Activated T-helper 17 cell treated with anti-CD3 and anti-CD28 coated beads, Interleukin-2, amount 50 U/mL, for 72 hours (primary cell): Measurements from ENCODE around the gene SLCO3A1. TPM values are rescaled to one million over a fixed set of nuclear protein-coding genes. Genes with fewer than 3 reads are reported as not detected.

Source experiments
- ATAC-seq: fragments of 150-1000 bp; cut with Tn5 transposase; replicated peaks from 2 replicates; pipeline ENCODE4 v1.10.0; 2021; ENCODE audit warnings: mild to moderate bottlenecking, moderate library complexity
- H3K27ac Mint-ChIP-seq: one replicate; pipeline ENCODE4 v1.8.0; 2022; ENCODE audit warnings: mixed read lengths
- H3K27me3 Mint-ChIP-seq: one replicate; pipeline ENCODE4 v1.8.0; 2022; ENCODE audit warnings: mixed read lengths
- H3K36me3 Mint-ChIP-seq: one replicate; pipeline ENCODE4 v1.8.0; 2022; ENCODE audit warnings: low read depth, mild to moderate bottlenecking, mixed read lengths
- H3K4me1 Mint-ChIP-seq: one replicate; pipeline ENCODE4 v1.8.0; 2022; ENCODE audit warnings: mixed read lengths
- H3K4me3 Mint-ChIP-seq: one replicate; pipeline ENCODE4 v1.8.0; 2022; ENCODE audit warnings: mild to moderate bottlenecking, mixed read lengths
- H3K9me3 Mint-ChIP-seq: one replicate; pipeline ENCODE4 v1.8.0; 2022; ENCODE audit warnings: mixed read lengths
- total RNA-seq, 2 donors: library from RNA; stranded (reverse); gene quantifications; one replicate each; pipeline ENCODE4 v1.2.3, GENCODE V29; 2022

The SLCO3A1 gene
- total RNA-seq, 2 donors from 2014 or later, result 7.0 to 11.0 TPM

DNA sequence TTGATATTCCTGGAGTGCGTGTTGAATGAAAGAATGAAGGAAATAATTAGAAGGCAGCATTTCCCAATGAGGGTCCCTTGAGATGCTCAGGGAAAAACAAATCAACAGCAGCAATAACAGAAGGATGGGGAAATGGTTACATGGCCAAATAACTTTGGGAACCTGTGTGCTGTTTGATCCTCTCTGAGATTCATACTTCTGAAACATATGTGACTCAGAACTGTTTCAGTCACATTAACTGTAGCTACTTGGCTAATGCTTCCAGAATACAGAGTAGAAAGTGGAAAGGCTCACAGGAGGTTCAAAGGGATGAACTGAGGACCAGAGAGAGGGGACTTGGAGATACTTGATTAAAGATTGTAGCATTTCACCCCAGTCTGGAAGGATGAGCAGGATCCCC is 258.2 kb downstream of the SLCO3A1 start:
- no peak for ATAC-seq
- no peaks in the 10 kb centered on the region for H3K9me3 Mint-ChIP-seq
- peaks cover 14% of the 10 kb centered on the region for H3K4me1 Mint-ChIP-seq
- H3K27me3 Mint-ChIP-seq, result no peaks in the 10 kb centered on the region
- H3K36me3 Mint-ChIP-seq, result peaks cover 11% of the 10 kb centered on the region
- no peak overlapping the region for H3K4me3 Mint-ChIP-seq
- peak overlapping the region; percentile 5 for H3K27ac Mint-ChIP-seq

DNA sequence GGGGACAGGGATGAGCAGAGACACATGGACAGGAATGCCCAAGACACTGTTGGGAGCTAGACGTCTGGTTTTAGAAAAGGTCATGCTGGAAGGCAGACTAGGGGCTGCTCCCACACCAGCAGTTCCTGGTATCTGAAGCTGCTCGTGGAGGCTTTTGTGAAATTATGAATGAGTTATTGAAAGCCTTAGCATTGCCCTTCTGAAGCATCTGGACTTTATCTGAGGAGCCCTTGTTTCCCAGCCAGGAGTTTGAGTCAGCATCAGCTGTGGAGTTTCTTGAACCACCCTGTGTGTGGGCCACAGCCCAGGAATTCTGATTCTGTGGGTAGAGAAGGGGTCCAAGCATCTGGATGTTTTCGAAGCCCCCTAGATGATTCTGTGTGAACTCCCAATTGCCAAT is 258.7 kb downstream of the SLCO3A1 start:
- Mint-ChIP-seq H3K36me3 (peaks cover 14% of the 10 kb centered on the region), H3K27ac (peak overlapping the region; percentile 5), H3K9me3 (no peaks in the 10 kb centered on the region), H3K27me3 (no peaks in the 10 kb centered on the region), H3K4me3 (no peak overlapping the region), H3K4me1 (peaks cover 14% of the 10 kb centered on the region)
- ATAC-seq, result no peak

DNA sequence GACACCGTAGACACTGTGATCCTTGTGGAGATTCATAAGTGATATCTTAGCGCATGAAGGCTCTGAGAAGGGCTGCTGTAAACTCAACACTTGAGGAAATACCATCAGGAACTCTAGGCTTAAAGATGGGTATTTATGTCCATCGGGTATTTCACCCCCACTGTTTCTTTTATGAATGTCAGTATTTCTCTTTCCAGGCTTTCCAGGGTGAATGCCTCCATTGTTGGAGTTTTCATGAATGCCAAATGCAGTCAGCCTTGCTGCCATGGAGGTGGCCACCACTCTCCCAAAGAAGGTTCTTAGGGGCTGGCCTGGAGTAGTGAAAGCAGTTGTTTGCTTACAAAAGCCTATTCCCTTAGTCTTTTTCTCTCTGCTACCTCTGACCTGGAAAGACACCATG is 259.2 kb downstream of the SLCO3A1 start:
- no peaks in the 10 kb centered on the region for H3K27me3 Mint-ChIP-seq
- H3K9me3 Mint-ChIP-seq, result no peaks in the 10 kb centered on the region
- no peak overlapping the region for H3K27ac Mint-ChIP-seq
- no peak for ATAC-seq
- H3K4me1 Mint-ChIP-seq, result peaks cover 14% of the 10 kb centered on the region
- H3K36me3 Mint-ChIP-seq, result peaks cover 19% of the 10 kb centered on the region
- no peak overlapping the region for H3K4me3 Mint-ChIP-seq

DNA sequence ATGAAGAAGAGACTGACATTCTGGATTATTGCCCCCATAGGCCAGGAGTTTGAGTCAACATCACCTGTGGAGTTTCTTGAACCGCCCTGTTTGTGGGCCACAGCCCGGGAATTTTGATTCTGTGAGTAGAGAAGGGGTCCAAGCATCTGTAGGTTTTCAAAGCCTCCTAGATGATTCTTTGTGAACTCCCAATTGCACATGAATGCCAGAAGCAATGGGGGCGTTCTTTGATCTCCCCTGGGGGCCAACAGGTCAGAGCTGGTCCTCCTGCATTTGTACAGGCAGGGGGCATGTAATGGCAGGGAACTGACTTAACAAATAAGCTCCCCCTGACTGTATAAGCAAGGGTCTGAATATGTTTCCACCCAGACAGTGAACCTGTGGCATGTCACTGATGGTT is 260.3 kb downstream of the SLCO3A1 start:
- H3K36me3 Mint-ChIP-seq, result peaks cover 19% of the 10 kb centered on the region
- peaks cover 7% of the 10 kb centered on the region for H3K4me1 Mint-ChIP-seq
- no peak for ATAC-seq
- H3K27ac Mint-ChIP-seq, result no peak overlapping the region
- no peaks in the 10 kb centered on the region for H3K9me3 Mint-ChIP-seq
- H3K27me3 Mint-ChIP-seq, result no peaks in the 10 kb centered on the region
- no peak overlapping the region for H3K4me3 Mint-ChIP-seq

DNA sequence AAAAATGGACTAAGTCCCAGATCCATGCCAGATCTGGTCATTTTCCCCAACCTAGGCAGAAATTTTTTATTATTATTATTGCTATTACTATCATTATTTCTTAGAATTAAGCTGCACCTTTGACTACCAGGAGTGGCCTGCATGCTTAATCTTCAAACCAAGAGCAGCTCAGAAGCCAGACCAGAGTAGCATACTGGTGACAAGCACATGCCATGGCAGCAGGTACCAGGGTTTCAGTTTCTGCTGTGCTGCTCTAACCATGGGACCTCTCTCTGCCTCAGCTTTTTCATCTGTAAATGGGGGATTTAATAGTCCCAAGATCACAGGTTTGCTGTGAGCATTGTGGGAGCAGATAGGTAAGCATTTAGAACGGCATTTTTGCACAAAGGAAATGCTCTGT is 262.3 kb downstream of the SLCO3A1 start:
- Mint-ChIP-seq H3K27me3 (no peaks in the 10 kb centered on the region), H3K36me3 (peaks cover 34% of the 10 kb centered on the region), H3K9me3 (no peaks in the 10 kb centered on the region), H3K4me3 (no peak overlapping the region), H3K4me1 (peaks cover 4% of the 10 kb centered on the region), H3K27ac (no peak overlapping the region)
- ATAC-seq, result no peak

DNA sequence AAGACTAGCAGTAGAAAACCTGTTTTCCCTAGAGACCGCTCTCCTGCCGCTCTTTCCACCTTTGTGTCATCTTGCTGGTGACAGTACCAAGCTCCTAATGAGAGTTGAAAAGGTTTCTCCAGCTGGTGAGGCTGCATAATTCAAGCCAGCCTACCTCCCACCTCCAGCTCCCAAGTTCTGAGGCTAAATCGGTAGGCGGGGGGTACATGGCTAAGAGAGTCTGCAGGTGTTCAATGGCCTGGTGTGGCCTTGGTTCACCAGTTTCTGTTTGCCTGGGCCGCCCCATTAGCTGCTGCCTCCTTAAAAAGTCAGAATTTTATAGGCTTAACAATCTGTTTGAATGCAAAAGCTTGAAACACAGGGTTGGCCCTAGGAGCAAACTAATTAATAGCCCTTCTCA is 262.8 kb downstream of the SLCO3A1 start:
- no peak for ATAC-seq
- Mint-ChIP-seq H3K27ac (no peak overlapping the region), H3K4me1 (peaks cover 5% of the 10 kb centered on the region), H3K27me3 (no peaks in the 10 kb centered on the region), H3K4me3 (no peak overlapping the region), H3K9me3 (no peaks in the 10 kb centered on the region), H3K36me3 (peaks cover 39% of the 10 kb centered on the region)

DNA sequence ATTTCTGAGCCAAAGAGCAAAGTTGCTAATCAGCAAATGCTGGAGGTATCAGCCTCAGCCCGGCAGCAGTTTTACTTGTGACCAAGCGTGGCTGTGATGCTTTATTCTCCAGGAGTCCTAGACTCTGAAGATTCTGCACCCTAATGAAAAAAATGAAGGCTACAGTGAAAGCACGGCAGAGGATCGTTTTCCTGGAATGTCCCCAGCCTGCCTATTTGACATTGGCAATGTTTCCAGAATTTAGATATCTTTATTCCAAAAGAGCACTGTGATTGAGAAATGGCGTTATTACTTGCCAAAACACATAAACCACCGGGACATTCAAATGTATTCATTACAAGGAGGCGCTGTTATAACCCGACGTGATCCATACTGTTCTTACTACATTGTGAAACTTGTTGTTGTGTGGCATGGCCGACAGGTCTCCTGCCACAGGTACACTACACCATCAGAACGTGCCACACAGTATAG is 263.8 kb downstream of the SLCO3A1 start:
- peaks cover 48% of the 10 kb centered on the region for H3K36me3 Mint-ChIP-seq
- no peaks in the 10 kb centered on the region for H3K9me3 Mint-ChIP-seq
- ATAC-seq, result no peak
- no peak overlapping the region for H3K4me3 Mint-ChIP-seq
- no peak overlapping the region for H3K27ac Mint-ChIP-seq
- no peaks in the 10 kb centered on the region for H3K27me3 Mint-ChIP-seq
- peaks cover 12% of the 10 kb centered on the region for H3K4me1 Mint-ChIP-seq

DNA sequence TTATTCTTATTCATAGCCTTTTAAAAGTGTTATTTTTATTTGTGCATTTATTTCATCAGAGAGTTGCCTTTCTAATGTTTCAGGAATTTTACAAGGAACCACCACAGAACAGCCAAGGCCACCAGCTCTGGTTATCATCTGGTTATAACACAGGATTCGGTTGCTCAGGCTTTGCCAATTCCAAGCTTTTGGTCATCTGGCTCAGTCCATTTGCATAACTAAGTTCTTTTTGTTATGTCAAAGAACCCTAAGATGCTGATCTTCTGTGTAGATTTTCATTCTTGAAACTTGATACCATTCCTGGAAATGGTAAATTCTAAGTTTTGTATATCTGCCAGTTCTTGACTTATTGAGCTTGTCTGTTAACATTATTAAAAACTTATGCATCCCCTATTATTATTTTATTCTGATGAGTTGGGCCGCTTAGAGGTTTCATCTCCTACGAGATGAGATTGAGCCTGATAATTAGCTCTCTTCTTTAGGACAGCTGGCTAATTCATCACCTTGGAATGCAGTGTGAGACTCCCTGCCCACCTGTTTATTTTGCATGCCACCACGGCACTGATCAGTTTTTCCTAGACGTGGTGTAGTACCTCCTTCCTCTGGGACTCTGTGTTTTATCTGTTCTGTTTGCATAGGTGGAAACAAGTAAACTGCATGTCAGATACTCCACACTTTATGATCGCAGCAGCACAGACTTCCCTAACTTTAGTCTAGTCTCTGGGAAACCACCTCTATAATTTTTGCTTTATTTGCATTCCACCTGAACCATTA is 264.8 kb downstream of the SLCO3A1 start:
- Mint-ChIP-seq H3K36me3 (peaks cover 48% of the 10 kb centered on the region), H3K4me1 (peaks cover 12% of the 10 kb centered on the region), H3K27ac (no peak overlapping the region), H3K4me3 (no peak overlapping the region), H3K27me3 (no peaks in the 10 kb centered on the region), H3K9me3 (no peaks in the 10 kb centered on the region)
- no peak for ATAC-seq

DNA sequence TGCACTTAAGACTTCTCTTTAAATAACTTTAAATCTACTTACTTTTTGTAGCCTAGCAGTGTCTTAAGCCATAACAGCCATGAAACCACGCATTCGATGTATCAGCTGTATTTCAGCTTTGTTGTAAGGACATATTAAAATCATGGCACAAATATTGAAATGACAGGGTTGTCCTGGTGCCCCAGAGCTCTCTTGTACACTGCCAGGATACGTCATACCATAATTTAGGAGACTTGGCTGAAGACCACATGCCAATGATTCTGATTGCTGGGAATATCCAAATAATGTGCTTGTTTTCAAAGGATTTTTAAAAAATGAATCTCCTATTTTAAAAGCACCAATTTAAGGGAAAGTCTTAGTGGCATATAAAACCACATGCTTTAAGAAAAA is 265.4 kb downstream of the SLCO3A1 start:
- peaks cover 12% of the 10 kb centered on the region for H3K4me1 Mint-ChIP-seq
- H3K36me3 Mint-ChIP-seq, result peaks cover 54% of the 10 kb centered on the region
- no peak for ATAC-seq
- no peaks in the 10 kb centered on the region for H3K27me3 Mint-ChIP-seq
- no peaks in the 10 kb centered on the region for H3K9me3 Mint-ChIP-seq
- peak overlapping the region; percentile 33 for H3K27ac Mint-ChIP-seq
- no peak overlapping the region for H3K4me3 Mint-ChIP-seq

DNA sequence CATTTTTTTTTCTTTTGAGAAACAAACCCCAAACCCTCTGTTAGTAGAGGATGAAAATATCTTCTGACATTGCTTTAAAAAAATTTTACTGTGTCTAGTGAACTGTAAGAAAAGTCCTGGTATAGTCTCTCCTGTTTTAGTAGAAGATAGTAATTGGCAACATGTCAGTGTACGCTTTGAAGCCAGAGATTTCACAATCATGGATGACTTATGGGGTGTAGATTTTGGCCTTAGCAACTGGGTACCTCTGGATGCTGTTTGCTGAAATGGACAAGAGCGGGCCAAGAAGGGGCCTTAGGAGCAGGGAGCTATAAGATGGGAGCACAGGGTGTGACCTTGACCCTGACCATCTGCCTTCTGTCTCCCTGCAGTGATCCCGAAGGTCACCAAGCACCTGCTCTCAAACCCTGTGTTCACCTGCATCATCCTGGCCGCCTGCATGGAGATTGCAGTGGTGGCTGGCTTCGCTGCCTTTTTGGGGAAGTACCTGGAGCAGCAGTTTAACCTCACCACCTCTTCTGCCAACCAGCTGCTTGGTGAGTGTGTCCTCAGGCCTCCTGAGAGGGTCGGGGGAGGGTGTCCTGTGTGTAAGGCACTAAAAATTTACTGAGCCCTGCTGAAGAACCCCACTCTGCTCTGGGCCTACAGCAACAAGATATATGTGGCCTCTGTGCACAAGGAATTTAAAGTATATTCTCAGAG is 266.7 kb downstream of the SLCO3A1 start:
- H3K4me3 Mint-ChIP-seq, result no peak overlapping the region
- H3K27ac Mint-ChIP-seq, result no peak overlapping the region
- H3K4me1 Mint-ChIP-seq, result peaks cover 12% of the 10 kb centered on the region
- no peaks in the 10 kb centered on the region for H3K9me3 Mint-ChIP-seq
- ATAC-seq, result no peak
- no peaks in the 10 kb centered on the region for H3K27me3 Mint-ChIP-seq
- H3K36me3 Mint-ChIP-seq, result peaks cover 51% of the 10 kb centered on the region

DNA sequence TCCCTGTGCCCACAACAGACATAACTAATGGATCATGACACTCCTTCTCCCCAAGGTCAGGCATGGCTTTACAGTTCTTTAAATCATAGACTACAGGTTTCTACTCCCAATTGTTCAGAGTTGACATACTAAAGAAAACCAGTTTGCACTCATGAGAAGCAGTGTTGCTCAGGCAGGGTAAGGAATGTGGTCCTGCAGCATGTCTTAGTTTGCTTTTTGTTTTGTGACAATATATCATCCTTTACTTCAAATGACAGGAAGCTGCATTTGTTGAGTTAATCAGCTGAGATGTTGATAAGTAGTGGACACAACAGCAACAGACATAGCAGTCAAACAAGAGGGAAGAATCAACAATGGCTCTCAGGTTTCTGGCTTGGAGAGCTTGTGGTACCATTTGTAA is 267.5 kb downstream of the SLCO3A1 start:
- Mint-ChIP-seq H3K27me3 (no peaks in the 10 kb centered on the region), H3K4me3 (no peak overlapping the region), H3K9me3 (no peaks in the 10 kb centered on the region), H3K27ac (no peak overlapping the region), H3K4me1 (peaks cover 12% of the 10 kb centered on the region), H3K36me3 (peaks cover 58% of the 10 kb centered on the region)
- ATAC-seq, result no peak

DNA sequence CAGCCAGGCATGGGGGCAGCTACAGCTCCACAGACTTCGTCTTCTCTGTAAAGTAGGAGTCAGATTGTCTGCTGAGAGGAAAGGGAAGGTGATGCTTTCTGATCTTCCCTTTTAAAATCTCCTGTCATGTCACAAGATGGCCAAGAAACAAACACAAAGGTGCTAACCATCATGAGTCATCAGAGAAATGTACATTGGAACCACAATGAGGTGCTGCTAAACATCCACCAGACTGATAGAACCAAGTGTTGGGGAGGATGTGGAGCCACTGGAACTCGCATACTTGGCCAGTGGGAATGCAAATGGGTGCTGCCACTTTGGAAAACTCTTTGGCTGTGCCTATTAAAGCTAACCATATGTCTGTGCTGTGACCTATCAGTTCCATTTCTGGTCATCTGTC is 268.8 kb downstream of the SLCO3A1 start:
- peak; percentile 57 for ATAC-seq
- Mint-ChIP-seq H3K4me3 (no peak overlapping the region), H3K27me3 (no peaks in the 10 kb centered on the region), H3K36me3 (peaks cover 66% of the 10 kb centered on the region), H3K9me3 (no peaks in the 10 kb centered on the region), H3K27ac (peak overlapping the region; percentile 27), H3K4me1 (peaks cover 12% of the 10 kb centered on the region)

DNA sequence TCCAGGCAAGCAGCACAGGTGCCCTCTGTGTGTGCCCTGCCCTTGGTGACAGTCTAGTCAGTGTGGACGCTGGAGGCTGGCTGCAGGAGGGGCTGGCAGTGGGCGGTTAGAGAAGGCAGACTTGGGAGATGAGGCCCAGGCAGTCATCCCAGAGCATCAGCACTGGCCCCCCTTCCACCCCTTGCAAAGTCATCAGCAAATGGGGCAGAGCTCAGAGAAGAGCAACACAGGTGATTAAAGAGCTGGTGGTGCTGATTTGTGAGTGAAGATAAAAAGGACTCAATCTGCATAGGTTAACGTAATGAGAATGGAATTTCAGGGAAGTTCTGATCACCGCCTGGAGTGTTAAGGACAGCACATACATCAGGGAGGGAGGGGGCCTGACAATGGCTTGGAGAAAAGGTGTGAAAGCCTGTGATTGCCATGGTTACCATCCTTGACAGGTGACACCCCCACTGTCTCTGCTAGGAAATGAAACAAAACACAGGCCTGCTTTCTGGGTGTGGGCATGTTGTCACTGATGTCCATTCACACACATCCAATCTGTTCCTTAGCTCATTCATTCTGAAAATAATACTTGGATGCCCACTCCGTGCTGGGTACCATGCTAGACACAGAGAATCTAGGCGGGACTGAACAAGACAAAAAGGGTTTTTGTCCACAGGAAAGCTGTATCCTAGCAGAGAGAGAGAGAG is 270.6 kb downstream of the SLCO3A1 start:
- Mint-ChIP-seq H3K4me1 (peaks cover 12% of the 10 kb centered on the region), H3K4me3 (no peak overlapping the region), H3K27ac (peak overlapping the region; percentile 65), H3K36me3 (peaks cover 79% of the 10 kb centered on the region), H3K9me3 (no peaks in the 10 kb centered on the region), H3K27me3 (no peaks in the 10 kb centered on the region)
- ATAC-seq, result no peak

DNA sequence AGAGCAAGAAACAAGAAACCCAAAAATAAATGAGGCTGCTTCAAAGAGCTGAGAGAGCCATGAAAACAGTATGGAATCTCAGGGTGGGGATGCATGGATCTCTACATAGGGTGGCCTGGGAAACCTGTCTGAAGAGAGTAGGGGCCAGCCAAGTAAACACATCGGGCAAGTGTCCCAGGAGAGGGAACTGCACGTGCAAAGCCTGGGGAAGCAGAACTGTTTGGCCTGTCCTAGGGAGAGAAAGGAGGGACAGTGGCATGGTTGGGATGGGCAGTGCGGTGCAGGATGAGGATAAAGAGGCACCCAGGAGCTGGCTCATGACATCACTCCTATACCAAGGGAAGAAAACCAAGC is 271.1 kb downstream of the SLCO3A1 start:
- ATAC-seq, result no peak
- H3K36me3 Mint-ChIP-seq, result peaks cover 79% of the 10 kb centered on the region
- H3K27ac Mint-ChIP-seq, result no peak overlapping the region
- no peaks in the 10 kb centered on the region for H3K9me3 Mint-ChIP-seq
- H3K4me1 Mint-ChIP-seq, result peaks cover 8% of the 10 kb centered on the region
- no peak overlapping the region for H3K4me3 Mint-ChIP-seq
- H3K27me3 Mint-ChIP-seq, result no peaks in the 10 kb centered on the region

DNA sequence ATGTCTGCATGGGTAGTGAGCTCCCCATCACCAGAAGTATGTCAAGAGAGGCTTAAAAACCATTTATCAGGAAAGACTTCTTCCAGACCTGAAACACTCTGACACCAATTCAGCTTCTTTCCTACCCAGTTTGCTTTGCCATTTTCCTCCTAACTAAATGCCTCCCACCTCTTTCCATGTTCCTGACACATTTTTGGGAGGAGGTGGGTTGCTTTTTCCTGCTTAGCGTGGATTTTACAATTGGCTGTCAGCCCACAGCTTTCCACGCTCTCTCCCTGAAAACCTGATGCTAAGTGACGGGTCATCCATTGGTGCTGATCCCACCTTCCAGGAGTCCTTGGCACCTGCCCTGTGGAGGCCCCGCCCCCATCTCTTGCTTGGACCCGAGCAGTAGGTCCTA is 275.3 kb downstream of the SLCO3A1 start:
- no peaks in the 10 kb centered on the region for H3K4me1 Mint-ChIP-seq
- H3K27ac Mint-ChIP-seq, result no peak overlapping the region
- peaks cover 88% of the 10 kb centered on the region for H3K36me3 Mint-ChIP-seq
- no peak overlapping the region for H3K4me3 Mint-ChIP-seq
- H3K9me3 Mint-ChIP-seq, result no peaks in the 10 kb centered on the region
- no peaks in the 10 kb centered on the region for H3K27me3 Mint-ChIP-seq
- ATAC-seq, result no peak
